Measurements from ENCODE around the gene TMEM87B.
A peak's percentile ranks its signal among the peaks of the same experiment; 100 is the strongest.
"Not testable (repeated sequence)": the region's sequence is repeated elsewhere in the genome, so short reads cannot be mapped to it uniquely, and the experiment has no call there.

The TMEM87B gene

GRCh38 chr2:112087346-112088020 is 32.4 kb downstream of the TMEM87B start:
- no peak for DNase-seq (ENCODE audit: low read depth in 1 of 2, low spot score in 1 of 2)
- no peak for TF ChIP-seq JUND (IDR thresholded peaks at IDR 0.05; ENCODE audit: low read depth)
- in situ Hi-C loops (cut with HindIII; ENCODE audit: low pct_unique_long_range_greater_than_20kb, low sequenced_read_pairs) = no loop called here

- DNase-seq (ENCODE audit: low read depth in 1 of 2, low spot score in 1 of 2) = no peak
- TF ChIP-seq JUND (IDR thresholded peaks at IDR 0.05; ENCODE audit: low read depth) = no peak
- in situ Hi-C loops (cut with HindIII; ENCODE audit: low pct_unique_long_range_greater_than_20kb, low sequenced_read_pairs) = no loop called here
Observed at GRCh38 chr2:112089375-112089774, 34.3 kb downstream of the TMEM87B start.

DNA sequence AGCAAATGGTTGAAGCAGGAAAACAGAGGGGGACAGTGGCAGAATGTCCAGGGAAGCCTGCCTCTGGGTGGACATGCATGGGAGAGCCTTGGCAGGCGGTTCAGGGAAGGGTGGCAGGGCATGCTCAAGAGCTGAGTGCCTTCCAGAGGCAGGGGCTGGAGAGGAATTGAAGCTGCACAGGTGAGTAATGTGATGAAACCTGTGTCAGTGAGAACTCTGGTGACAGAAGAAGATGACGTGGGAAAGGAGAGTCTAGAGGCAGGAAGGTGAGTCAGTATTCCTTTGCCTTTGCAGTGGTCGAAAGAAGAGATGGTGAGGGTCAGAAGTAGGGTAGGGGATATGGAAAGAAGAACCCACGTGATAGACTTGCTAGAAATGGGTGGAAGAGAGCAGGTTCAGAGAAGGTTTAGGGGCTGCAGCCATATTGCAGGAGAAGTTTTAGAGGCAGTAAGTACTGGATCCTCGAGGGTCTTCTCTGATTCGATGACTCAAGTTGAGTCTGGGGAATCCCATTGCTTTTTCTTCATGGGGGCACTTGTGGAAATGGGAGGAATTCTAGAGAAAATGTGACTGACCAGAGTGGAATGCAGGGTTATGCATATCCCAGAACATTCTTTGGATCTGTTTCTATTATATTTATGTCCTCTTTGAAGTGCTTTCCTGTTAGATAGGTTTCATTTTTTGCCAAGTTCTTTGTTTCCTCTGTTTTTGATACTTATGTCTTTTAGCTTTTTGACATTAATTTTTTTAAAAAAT is 37.4 kb downstream of the TMEM87B start:
- TF ChIP-seq JUND (IDR thresholded peaks at IDR 0.05; ENCODE audit: low read depth) = no peak
- DNase-seq (ENCODE audit: low read depth in 1 of 2, low spot score in 1 of 2) = no peak
- in situ Hi-C loops (cut with HindIII; ENCODE audit: low pct_unique_long_range_greater_than_20kb, low sequenced_read_pairs) = no loop called here

DNA sequence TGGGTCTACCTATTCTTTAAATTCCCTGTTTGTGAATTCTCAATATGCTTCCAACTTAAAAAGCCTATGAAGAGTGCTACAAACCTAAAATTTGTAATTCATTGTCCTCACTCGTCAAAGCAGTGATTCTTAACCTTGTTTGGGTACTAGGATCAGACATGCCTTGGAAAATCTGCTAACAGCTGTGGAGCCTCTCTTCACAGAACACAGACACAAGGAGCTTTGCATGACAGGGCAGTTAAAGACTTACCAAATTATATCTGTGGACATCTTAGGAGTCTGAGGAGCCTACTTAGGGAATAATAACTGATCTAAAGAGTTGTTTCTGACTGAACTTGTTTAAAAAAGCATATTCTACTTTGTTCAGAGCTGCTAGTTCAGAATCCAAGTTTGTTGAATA is 38.1 kb downstream of the TMEM87B start:
- no peak for DNase-seq (ENCODE audit: low read depth in 1 of 2, low spot score in 1 of 2)
- no peak for TF ChIP-seq JUND (IDR thresholded peaks at IDR 0.05; ENCODE audit: low read depth)
- in situ Hi-C loops (cut with HindIII; ENCODE audit: low pct_unique_long_range_greater_than_20kb, low sequenced_read_pairs) = no loop called here

DNA sequence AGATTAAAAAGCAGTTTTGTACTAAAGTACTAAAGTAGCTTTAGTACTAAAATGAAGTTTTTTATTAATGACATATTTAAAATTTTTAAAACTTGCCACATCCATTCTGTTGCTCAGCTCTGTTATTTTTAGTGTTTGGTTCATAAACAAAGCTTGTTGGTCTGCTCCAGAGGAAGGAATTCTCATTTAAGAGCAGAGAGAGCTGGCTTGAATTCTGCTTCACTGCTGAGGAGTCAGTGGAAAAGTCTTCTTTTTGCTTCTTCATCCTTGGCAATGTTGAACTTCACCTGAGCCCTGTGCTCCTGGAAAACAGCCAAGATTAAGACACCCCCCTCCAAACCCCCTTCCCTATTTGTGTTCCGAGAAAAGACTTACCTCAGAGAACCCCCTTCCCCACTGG is 40.6 kb downstream of the TMEM87B start:
- no peak for TF ChIP-seq JUND (IDR thresholded peaks at IDR 0.05; ENCODE audit: low read depth)
- in situ Hi-C loops (cut with HindIII; ENCODE audit: low pct_unique_long_range_greater_than_20kb, low sequenced_read_pairs) = no loop called here
- no peak for DNase-seq (ENCODE audit: low read depth in 1 of 2, low spot score in 1 of 2)

DNA sequence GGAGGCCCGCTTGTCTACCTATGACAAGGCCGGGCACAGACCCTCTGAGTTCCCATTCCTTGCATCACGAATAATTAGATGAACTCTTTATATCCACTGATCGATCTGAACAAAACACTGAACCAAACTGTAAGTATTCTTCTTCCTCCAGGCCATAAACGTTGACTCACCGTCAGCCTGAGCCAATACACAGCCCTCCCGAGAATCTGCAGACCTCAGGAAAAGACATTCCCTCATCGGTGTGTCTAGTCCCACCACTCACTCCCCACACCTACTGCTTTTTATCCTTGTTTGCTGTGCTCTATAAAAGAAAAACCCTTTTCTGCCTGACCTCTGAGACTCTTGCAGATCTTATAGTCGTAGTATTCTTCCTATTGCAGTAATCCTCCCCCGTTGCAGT is 41.0 kb downstream of the TMEM87B start:
- in situ Hi-C loops (cut with HindIII; ENCODE audit: low pct_unique_long_range_greater_than_20kb, low sequenced_read_pairs) = no loop called here
- DNase-seq (ENCODE audit: low read depth in 1 of 2, low spot score in 1 of 2) = no peak
- no peak for TF ChIP-seq JUND (IDR thresholded peaks at IDR 0.05; ENCODE audit: low read depth)

GRCh38 chr2:112108178-112108832 is 53.2 kb downstream of the TMEM87B start:
- in situ Hi-C loops (cut with HindIII; ENCODE audit: low pct_unique_long_range_greater_than_20kb, low sequenced_read_pairs) = no loop called here
- TF ChIP-seq JUND (IDR thresholded peaks at IDR 0.05; ENCODE audit: low read depth) = no peak
- no peak for DNase-seq (ENCODE audit: low read depth in 1 of 2, low spot score in 1 of 2)

GRCh38 chr2:112109278-112109677 is 54.2 kb downstream of the TMEM87B start:
- in situ Hi-C loops (cut with HindIII; ENCODE audit: low pct_unique_long_range_greater_than_20kb, low sequenced_read_pairs) = no loop called here
- TF ChIP-seq JUND (IDR thresholded peaks at IDR 0.05; ENCODE audit: low read depth) = no peak
- DNase-seq (ENCODE audit: low read depth in 1 of 2, low spot score in 1 of 2) = no peak

- DNase-seq (ENCODE audit: low read depth in 1 of 2, low spot score in 1 of 2) = no peak
- no peak for TF ChIP-seq JUND (IDR thresholded peaks at IDR 0.05; ENCODE audit: low read depth)
- in situ Hi-C loops (cut with HindIII; ENCODE audit: low pct_unique_long_range_greater_than_20kb, low sequenced_read_pairs) = no loop called here
Observed at GRCh38 chr2:112110966-112111365, 55.9 kb downstream of the TMEM87B start.

- in situ Hi-C loops (cut with HindIII; ENCODE audit: low pct_unique_long_range_greater_than_20kb, low sequenced_read_pairs); DNase-seq (ENCODE audit: low read depth in 1 of 2, low spot score in 1 of 2): not testable (repeated sequence)
Observed at GRCh38 chr2:112113354-112113753, 58.3 kb downstream of the TMEM87B start.

DNA sequence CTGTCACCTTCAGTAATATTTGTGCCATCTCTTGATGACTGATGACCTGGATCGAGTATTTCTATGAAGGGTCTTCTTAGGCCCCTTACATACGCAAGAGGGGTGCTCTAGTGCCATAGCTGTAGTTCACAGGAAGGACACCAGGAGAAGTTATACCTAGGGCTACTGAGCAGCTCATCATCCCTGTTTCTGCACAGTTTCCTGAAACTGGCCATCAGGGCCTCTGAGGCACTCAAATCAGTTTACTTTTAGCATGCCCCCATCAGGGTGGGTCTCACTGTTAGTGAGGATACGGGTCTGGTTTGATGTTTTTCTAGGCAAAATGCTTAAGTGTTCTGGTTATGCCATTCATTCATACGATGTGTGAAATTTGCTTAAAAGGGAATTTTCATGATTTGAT is 63.1 kb downstream of the TMEM87B start:
- DNase-seq (ENCODE audit: low read depth in 1 of 2, low spot score in 1 of 2) = no peak
- TF ChIP-seq JUND (IDR thresholded peaks at IDR 0.05; ENCODE audit: low read depth) = no peak
- in situ Hi-C loops (cut with HindIII; ENCODE audit: low pct_unique_long_range_greater_than_20kb, low sequenced_read_pairs) = no loop called here

- no peak for TF ChIP-seq JUND (IDR thresholded peaks at IDR 0.05; ENCODE audit: low read depth)
- peak in 1 of 2 experiments; percentile 41 for DNase-seq (ENCODE audit: low read depth in 1 of 2, low spot score in 1 of 2)
- in situ Hi-C loops (cut with HindIII; ENCODE audit: low pct_unique_long_range_greater_than_20kb, low sequenced_read_pairs) = no loop called here
Observed at GRCh38 chr2:112121682-112122254, 66.7 kb downstream of the TMEM87B start.

- no peak for DNase-seq (ENCODE audit: low read depth in 1 of 2, low spot score in 1 of 2)
- TF ChIP-seq JUND (IDR thresholded peaks at IDR 0.05; ENCODE audit: low read depth) = no peak
- in situ Hi-C loops (cut with HindIII; ENCODE audit: low pct_unique_long_range_greater_than_20kb, low sequenced_read_pairs) = no loop called here
Observed at GRCh38 chr2:112129060-112129459, 74.0 kb downstream of the TMEM87B start.
